ENCODE measurements around the gene SUGCT. TPM values are rescaled to one million over a fixed set of nuclear protein-coding genes. Genes with fewer than 3 reads are reported as not detected.

Gene SUGCT
- total and polyA plus RNA-seq, 2 of the 8 experiments (the other 6 are each of a cell fraction or from before 2014, with no cell fraction given), result 2.8 to 5.4 TPM

GRCh38 chr7:40697653-40698052 lies 562.8 kb downstream of the SUGCT start:
- Histone ChIP-seq H3K9me3 (ENCODE audit: insufficient read depth in 2 of 2, low read depth in 1 of 2, low read length in 1 of 2) (no peaks in the 10 kb centered on the region), H3K79me1 (ENCODE audit: low read depth, low read length) (no peaks in the 10 kb centered on the region), H2BK20ac (ENCODE audit: low read length) (no peak overlapping the region), H2BK12ac (ENCODE audit: low read depth, low read length) (no peak overlapping the region), H3K18ac (ENCODE audit: extremely low read depth, low read length) (no peak overlapping the region), H2BK5ac (ENCODE audit: low read depth, low read length) (no peak overlapping the region), H3K4ac (replicated peaks; ENCODE audit: insufficient read length, low read depth, low read length) (no peak overlapping the region), H2AK5ac (ENCODE audit: low read depth, low read length) (no peak overlapping the region), H4K20me1 (replicated peaks in 1 of 2; ENCODE audit: control insufficient read depth in 1 of 2, insufficient read depth in 2 of 2, low read length in 2 of 2) (no peaks in the 10 kb centered on the region), H3K23ac (ENCODE audit: insufficient read length) (no peak overlapping the region), H4K5ac (ENCODE audit: insufficient read length, low read depth, low read length) (no peak overlapping the region), H3K23me2 (ENCODE audit: low read depth, low read length) (no peaks in the 10 kb centered on the region), H2AFZ (ENCODE audit: low read length) (no peak overlapping the region), H3K79me2 (ENCODE audit: control insufficient read depth in 1 of 2, insufficient read depth in 2 of 2, low read length in 2 of 2) (no peaks in the 10 kb centered on the region), H4K91ac (replicated peaks; ENCODE audit: insufficient read length, low read length) (no peak overlapping the region), H3K9ac (replicated peaks in 1 of 4; ENCODE audit: extremely low read depth in 1 of 4, low read depth in 3 of 4, low read length in 3 of 4) (no peak overlapping the region), H4K8ac (ENCODE audit: extremely low read depth, insufficient read depth, low read length) (no peak overlapping the region), H2BK120ac (replicated peaks; ENCODE audit: low read depth, low read length) (no peak overlapping the region), H3K56ac (replicated peaks; ENCODE audit: insufficient read length, low read depth, low read length) (no peak overlapping the region), H3K4me3 (ENCODE audit: extremely low read depth in 1 of 4, insufficient read depth in 2 of 4, low read depth in 3 of 4, low read length in 4 of 4) (no peak overlapping the region), H3K36me3 (ENCODE audit: control insufficient read depth in 2 of 4, insufficient read depth in 4 of 4, low read length in 3 of 4) (no peaks in the 10 kb centered on the region), H3K27me3 (replicated peaks in 1 of 4; ENCODE audit: control insufficient read depth in 3 of 4, extremely low read depth in 1 of 4, insufficient read depth in 3 of 4, low read length in 3 of 4) (no peaks in the 10 kb centered on the region), H3K4me1 (replicated peaks in 1 of 4; ENCODE audit: control insufficient read depth in 3 of 4, insufficient read depth in 4 of 4, low read length in 3 of 4) (peaks cover 0 to 4% (median 2%) of the 10 kb centered on the region in 4 experiments; a peak in 4 of 7 replicates), H3K14ac (ENCODE audit: insufficient read length) (no peak overlapping the region), H3K27ac (ENCODE audit: low read depth, low read length) (no peak overlapping the region), H3K4me2 (ENCODE audit: insufficient read depth in 1 of 2, low read depth in 2 of 2, low read length in 2 of 2) (no peak overlapping the region), H2BK15ac (ENCODE audit: low read length) (no peak overlapping the region)
- FAIRE-seq (no peak), DNase-seq (ENCODE audit: low read depth in 1 of 2, low spot score in 2 of 2) (no peak)
- POLR2A ChIA-PET (ENCODE audit: partially characterized antibody), result no interaction called here
- WGBS, 2 experiments (ENCODE audit: extremely low coverage in 1 of 2, insufficient coverage in 1 of 2, insufficient read length in 1 of 2, insufficient replicate concordance in 2 of 2, low coverage in 1 of 2, low lambda C conversion rate in 2 of 2, missing lambda C conversion rate in 1 of 2), result 94% methylated on average over 4 of the region's 4 CpGs; no CpG with 5 or more reads in 1 of the 2 experiments
- CTCF ChIA-PET (ENCODE audit: partially characterized antibody), result no interaction called here
- TF ChIP-seq RAD21 (IDR thresholded peaks at IDR 0.05 in 1 of 2, conservative IDR thresholded peaks at IDR 0.05 in 1 of 2; ENCODE audit: low read depth in 2 of 2, low read length in 2 of 2) (no peak), SIN3A (conservative IDR thresholded peaks at IDR 0.05 in 1 of 2, IDR thresholded peaks at IDR 0.05 in 1 of 2; ENCODE audit: low read depth in 1 of 2, low read length in 2 of 2) (no peak), KDM5A (IDR thresholded peaks at IDR 0.05; ENCODE audit: low read length) (no peak), RFX5 (IDR thresholded peaks at IDR 0.05; ENCODE audit: borderline replicate concordance, low read depth, low read length) (no peak), SAP30 (IDR thresholded peaks at IDR 0.05; ENCODE audit: insufficient read depth, insufficient replicate concordance, low read length) (no peak), GTF2F1 (IDR thresholded peaks at IDR 0.05; ENCODE audit: borderline replicate concordance, low read depth, low read length) (no peak), SP1 (IDR thresholded peaks at IDR 0.05; ENCODE audit: low read depth, low read length) (no peak), ASH2L (IDR thresholded peaks at IDR 0.05; ENCODE audit: low read length) (no peak), CTCF (IDR thresholded peaks at IDR 0.05; ENCODE audit: control extremely low read depth in 1 of 3, insufficient read depth in 1 of 3, low read depth in 1 of 3, low read length in 3 of 3) (no peak), HDAC6 (IDR thresholded peaks at IDR 0.05; ENCODE audit: low read depth, low read length) (no peak), BCL11A (IDR thresholded peaks at IDR 0.05; ENCODE audit: low read depth in 2 of 2, low read length in 2 of 2) (no peak), JUND (IDR thresholded peaks at IDR 0.05; ENCODE audit: low read length) (no peak)
